IPS-18a (cell line): ENCODE results near the gene MAP3K4.
"Not testable (repeated sequence)": the region's sequence is repeated elsewhere in the genome, so short reads cannot be mapped to it uniquely, and the experiment has no call there.

ENCODE experiments used
- H3K27ac ChIP-seq: one replicate; pipeline ENCODE4 v1.5.1; 2013; ENCODE audit warnings: low read length
- H3K27me3 ChIP-seq: one replicate; pipeline ENCODE4 v1.6.1; 2013; ENCODE audit warnings: mild to moderate bottlenecking, low read length; ENCODE audit not compliant: control insufficient read depth, insufficient read depth
- H3K36me3 ChIP-seq: one replicate; pipeline ENCODE4 v1.6.1; 2013; ENCODE audit warnings: low read depth, low read length; ENCODE audit not compliant: control insufficient read depth
- H3K4me1 ChIP-seq: one replicate; pipeline ENCODE4 v1.6.1; 2013; ENCODE audit warnings: low read depth, low read length; ENCODE audit not compliant: control insufficient read depth
- H3K4me3 ChIP-seq: one replicate; pipeline ENCODE4 v1.5.1; 2013; ENCODE audit warnings: low read length
- H3K9ac ChIP-seq: one replicate; pipeline ENCODE4 v1.6.1; 2013; ENCODE audit warnings: mild to moderate bottlenecking, low read length, moderate library complexity
- H3K9me3 ChIP-seq: one replicate; pipeline ENCODE4 v1.6.1; 2013; ENCODE audit warnings: low read depth, low read length; ENCODE audit not compliant: control insufficient read depth

MAP3K4 gene

DNA sequence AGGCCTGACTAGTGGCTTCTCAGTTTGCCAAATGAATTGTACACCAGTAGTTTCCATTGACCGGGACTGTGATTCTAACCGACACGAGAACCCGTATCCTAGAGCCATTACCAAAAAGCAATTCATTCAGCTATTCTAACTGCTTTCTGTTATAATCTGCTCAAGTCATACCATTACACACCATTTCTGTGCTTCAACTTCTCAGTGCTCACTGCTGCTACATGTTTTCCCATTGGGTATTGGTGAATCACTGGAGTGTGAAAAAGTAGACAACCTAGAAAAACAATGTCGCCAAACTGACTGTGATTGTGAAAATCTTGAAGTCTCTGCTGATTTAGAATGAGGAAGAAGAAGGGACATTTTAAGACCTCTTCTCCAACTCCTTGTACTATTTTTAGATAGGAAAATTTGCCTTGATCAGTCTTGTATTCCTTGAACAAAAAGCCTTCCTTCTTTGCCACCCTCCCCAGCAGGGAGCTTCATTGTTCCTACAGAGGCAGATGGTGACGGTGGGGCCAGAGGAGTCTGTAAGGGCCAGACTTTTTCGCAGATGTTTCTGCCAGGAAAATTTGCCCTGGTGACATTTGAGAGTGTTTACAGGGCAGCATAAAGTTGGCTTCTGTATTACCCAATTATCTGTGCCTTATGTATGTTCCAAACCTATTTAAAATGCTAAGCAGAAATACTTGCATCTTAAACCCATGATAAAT lies 31.7 kb upstream of the MAP3K4 start:
- H3K27me3 ChIP-seq, result no peaks in the 10 kb centered on the region
- no peak overlapping the region for H3K27ac ChIP-seq
- H3K9me3 ChIP-seq, result no peaks in the 10 kb centered on the region

DNA sequence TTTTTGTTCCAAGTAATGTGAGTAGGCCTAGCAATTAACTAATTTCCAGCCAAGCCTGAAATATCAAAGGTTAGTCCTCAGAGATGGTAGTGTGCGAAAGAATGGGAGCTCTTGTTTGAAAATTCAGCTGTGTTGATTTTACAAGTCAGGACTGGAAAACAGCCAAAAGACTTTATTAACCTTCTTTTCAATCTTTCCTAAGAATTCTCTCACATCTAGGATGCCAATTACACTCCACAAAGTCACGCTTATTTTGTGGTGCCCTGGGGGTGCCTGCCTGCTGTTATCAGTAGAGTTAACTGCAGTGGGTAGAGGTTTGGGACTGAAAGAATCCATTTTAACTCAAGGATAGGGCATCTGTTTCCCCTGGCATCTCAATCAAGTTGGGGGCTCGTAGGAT lies 30.7 kb upstream of the MAP3K4 start:
- Histone ChIP-seq H3K4me1 (peaks cover 10% of the 10 kb centered on the region), H3K27me3 (no peaks in the 10 kb centered on the region), H3K36me3 (no peaks in the 10 kb centered on the region), H3K27ac (no peak overlapping the region), H3K4me3 (no peak overlapping the region), H3K9ac (no peak overlapping the region), H3K9me3 (no peaks in the 10 kb centered on the region)

More for the DNA sequence above, 31.7 kb upstream of the MAP3K4 start:
- Histone ChIP-seq H3K4me1 (peaks cover 10% of the 10 kb centered on the region), H3K4me3 (no peak overlapping the region), H3K36me3 (no peaks in the 10 kb centered on the region), H3K9ac (no peak overlapping the region)

DNA sequence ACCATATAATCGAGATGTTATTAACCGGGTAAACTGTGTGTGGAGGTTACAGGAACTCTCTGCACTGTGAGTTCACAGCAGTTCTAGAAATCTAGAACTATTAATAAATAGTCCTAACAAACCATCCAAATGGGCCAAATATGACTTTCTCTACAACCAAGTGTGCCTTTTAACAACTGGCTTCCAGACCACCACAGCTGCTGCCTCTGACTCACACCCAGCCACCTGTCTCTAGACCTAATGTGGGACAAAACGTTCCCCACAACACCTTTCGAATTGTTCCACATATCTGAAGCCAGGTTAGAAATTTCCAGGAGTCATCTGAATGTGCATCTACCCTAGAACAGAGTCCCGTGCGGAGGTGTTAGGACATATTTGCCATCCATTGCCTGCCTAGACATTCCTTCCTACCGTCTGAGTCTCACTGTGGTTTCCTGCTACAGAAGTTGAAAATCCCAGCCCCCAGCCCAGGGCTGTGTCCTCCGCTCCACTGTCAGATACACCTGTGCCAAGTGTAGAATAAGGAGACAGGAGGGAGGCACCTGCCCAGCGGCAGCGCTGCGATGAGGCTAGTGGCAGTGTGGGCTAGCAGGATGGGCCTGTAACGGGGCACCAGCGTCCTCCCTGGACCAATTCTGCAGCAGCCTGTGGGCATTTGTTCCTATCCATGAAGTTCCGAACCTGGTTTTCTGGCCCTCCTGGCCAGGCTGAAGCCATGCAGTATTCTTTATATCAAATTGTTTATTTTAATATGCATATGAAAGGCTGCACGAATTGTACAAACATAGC lies 28.5 kb upstream of the MAP3K4 start:
- Histone ChIP-seq H3K4me1 (peaks cover 10% of the 10 kb centered on the region), H3K27ac (no peak overlapping the region)

DNA sequence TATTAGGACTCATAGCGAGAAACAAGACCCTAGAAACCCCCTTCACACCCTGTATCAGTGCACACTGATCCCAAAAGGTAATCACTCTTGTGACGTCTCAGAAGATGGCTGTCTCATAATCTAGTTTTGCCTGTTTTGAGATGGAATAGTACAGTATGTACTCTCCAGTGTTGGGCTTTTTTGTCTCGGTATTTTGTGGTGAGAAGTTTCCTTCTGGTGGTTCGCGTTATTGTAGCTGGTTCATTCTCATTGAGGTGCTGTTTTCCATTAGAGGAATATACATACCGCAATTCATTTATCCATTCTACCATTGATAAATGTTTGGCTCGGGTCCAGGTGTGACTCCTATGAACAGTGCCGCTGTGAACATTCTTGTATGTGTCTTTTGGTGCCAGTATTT lies 27.9 kb upstream of the MAP3K4 start:
- H3K9ac ChIP-seq, result no peak overlapping the region
- no peaks in the 10 kb centered on the region for H3K9me3 ChIP-seq
- no peaks in the 10 kb centered on the region for H3K27me3 ChIP-seq
- H3K36me3 ChIP-seq, result no peaks in the 10 kb centered on the region
- H3K4me3 ChIP-seq, result no peak overlapping the region
- H3K27ac ChIP-seq, result no peak overlapping the region
- H3K4me1 ChIP-seq, result peaks cover 10% of the 10 kb centered on the region

More for the DNA sequence above, 28.5 kb upstream of the MAP3K4 start:
- Histone ChIP-seq H3K9ac (no peak overlapping the region), H3K36me3 (no peaks in the 10 kb centered on the region), H3K9me3 (no peaks in the 10 kb centered on the region), H3K4me3 (no peak overlapping the region), H3K27me3 (no peaks in the 10 kb centered on the region)

DNA sequence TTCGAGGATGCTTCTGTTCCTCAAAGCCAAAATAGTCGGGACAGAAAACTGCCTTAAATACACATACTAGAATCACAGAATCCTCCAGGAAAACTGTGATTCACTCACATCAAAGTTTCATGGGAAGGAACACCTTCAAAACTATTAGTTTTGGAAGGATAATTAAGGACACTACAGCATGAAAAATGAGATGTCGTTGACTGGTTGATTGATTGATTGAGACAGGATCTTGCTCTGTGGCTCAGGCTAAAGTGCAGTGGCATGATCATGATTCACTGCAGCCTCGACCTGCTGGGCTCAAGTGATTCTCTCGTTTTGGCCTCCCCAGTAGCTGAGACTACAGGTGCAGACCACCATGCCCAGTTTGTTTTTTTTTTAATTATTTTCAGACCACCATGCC lies 25.7 kb upstream of the MAP3K4 start:
- H3K4me3 ChIP-seq, result no peak overlapping the region
- H3K4me1 ChIP-seq, result no peaks in the 10 kb centered on the region
- no peaks in the 10 kb centered on the region for H3K9me3 ChIP-seq
- H3K9ac ChIP-seq, result no peak overlapping the region
- no peak overlapping the region for H3K27ac ChIP-seq
- H3K27me3 ChIP-seq, result no peaks in the 10 kb centered on the region
- H3K36me3 ChIP-seq, result no peaks in the 10 kb centered on the region

DNA sequence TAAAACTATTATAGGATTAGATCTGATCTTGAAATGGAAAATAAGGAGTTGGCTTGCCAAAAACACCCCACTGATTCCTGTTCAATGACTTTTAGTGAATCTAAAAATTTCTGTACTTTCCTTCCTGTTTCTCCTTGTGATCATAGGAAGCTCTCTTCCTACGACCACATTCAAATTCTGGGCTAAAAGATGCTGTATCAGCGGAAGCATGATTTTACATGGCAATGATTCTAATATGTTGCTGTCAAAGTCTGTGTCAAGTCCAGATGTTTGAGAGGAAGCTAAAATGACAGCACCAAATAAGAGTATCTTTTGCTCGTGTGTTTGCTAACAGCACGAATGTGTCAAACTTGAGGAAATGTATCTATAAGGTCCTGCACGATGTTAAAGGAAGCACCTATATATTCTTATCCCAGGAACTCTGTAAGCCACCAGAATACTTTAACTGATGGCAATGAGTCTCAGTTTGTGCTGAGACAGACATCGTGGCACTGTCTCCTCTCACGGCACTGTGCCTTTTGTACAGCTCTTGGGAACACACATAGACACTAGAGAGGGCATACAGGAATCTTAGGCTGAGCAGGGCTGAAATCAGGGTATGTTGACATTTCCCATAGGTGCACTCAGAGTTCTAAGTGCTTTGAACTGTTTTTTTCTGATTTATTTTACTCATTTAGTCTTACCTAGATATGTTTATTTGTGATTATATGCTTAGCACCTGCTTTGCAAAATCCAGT lies 24.9 kb upstream of the MAP3K4 start:
- Histone ChIP-seq H3K27ac (no peak overlapping the region), H3K9me3 (no peaks in the 10 kb centered on the region), H3K36me3 (no peaks in the 10 kb centered on the region), H3K27me3 (no peaks in the 10 kb centered on the region), H3K4me3 (no peak overlapping the region), H3K9ac (no peak overlapping the region), H3K4me1 (no peaks in the 10 kb centered on the region)

DNA sequence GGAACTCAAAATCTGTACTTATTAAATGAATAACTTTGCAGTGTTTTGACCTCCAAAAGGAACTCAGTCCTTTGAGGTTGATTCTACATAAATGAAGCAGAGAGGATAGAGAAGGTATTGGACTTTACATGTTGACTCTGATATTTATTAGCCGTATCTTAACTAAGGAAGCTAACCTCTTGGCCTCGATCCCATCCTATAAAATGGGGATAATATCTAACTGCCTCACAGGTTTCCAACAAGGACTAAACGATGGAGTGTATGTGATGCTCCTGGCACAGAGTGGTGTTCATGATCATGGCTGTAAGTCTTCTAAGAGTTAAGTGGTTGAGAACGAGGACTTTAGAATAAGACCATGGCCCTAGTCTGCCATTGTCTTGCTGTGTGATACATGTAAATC lies 24.2 kb upstream of the MAP3K4 start:
- no peaks in the 10 kb centered on the region for H3K4me1 ChIP-seq
- H3K4me3 ChIP-seq, result no peak overlapping the region
- H3K27ac ChIP-seq, result no peak overlapping the region
- no peaks in the 10 kb centered on the region for H3K36me3 ChIP-seq
- no peaks in the 10 kb centered on the region for H3K9me3 ChIP-seq
- H3K27me3 ChIP-seq, result no peaks in the 10 kb centered on the region
- no peak overlapping the region for H3K9ac ChIP-seq

DNA sequence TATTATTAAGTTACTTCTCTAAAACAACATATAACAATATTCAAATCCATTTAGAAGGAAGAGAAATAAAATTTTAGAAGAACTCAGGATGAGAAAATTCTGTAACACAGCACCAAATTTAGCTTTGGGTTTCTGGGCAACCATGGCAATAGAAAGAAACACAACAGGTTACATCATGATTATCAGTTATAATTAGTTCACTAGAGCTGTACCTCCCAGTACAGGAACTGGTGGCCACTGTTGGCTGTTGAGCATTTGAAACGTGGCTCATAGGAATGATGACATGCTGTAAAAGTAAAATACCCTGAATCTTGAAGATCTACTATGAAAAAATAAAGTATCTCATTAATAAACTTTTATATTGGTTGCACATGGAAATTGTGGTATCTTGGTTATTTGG lies 23.7 kb upstream of the MAP3K4 start:
- H3K27ac ChIP-seq, result no peak overlapping the region
- no peak overlapping the region for H3K9ac ChIP-seq
- H3K9me3 ChIP-seq, result no peaks in the 10 kb centered on the region
- no peak overlapping the region for H3K4me3 ChIP-seq
- no peaks in the 10 kb centered on the region for H3K36me3 ChIP-seq
- no peaks in the 10 kb centered on the region for H3K27me3 ChIP-seq
- H3K4me1 ChIP-seq, result no peaks in the 10 kb centered on the region

DNA sequence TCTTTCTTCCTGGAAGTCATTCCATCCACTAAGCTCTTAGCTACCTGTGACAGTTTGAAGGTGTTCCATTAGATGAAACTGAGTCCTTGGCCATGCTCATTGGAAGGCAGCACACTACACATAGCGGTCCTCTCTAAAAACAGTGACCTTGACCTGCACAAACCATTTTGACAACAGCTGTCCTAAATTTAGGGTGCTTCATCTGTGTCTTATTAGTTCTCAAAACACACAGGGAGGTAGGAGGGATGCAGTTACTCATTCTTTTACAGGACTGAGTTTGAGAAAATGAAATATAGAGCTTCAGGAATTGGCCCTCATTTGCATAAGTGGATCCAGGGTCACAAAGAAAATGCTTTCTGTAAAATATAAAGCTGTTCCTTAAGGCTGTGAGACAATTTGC lies 20.4 kb upstream of the MAP3K4 start:
- no peak overlapping the region for H3K9ac ChIP-seq
- peaks cover 4% of the 10 kb centered on the region for H3K4me1 ChIP-seq
- H3K36me3 ChIP-seq, result no peaks in the 10 kb centered on the region
- no peak overlapping the region for H3K4me3 ChIP-seq
- no peaks in the 10 kb centered on the region for H3K27me3 ChIP-seq
- no peaks in the 10 kb centered on the region for H3K9me3 ChIP-seq
- H3K27ac ChIP-seq, result no peak overlapping the region

DNA sequence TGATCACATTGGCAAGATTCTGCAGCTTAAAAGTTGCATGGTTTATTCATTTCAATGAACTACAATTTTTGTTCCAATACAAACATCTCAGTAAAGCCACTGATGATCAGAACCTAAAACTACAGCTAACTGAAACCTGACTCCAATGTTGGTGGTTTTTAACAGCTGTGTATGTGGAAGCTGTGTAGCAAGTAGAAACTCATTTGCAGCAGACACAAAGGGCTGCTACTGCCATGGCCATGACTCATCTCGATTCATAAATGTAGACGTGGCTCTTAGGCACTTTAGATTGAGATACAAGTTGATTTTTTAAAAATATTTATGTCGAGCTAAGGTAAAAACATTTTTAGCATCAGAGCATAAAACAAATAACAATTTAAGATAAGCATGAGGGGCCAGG lies 19.5 kb upstream of the MAP3K4 start:
- Histone ChIP-seq H3K9me3 (no peaks in the 10 kb centered on the region), H3K4me3 (no peak overlapping the region), H3K9ac (no peak overlapping the region), H3K27ac (no peak overlapping the region), H3K4me1 (peaks cover 6% of the 10 kb centered on the region), H3K36me3 (no peaks in the 10 kb centered on the region), H3K27me3 (no peaks in the 10 kb centered on the region)

DNA sequence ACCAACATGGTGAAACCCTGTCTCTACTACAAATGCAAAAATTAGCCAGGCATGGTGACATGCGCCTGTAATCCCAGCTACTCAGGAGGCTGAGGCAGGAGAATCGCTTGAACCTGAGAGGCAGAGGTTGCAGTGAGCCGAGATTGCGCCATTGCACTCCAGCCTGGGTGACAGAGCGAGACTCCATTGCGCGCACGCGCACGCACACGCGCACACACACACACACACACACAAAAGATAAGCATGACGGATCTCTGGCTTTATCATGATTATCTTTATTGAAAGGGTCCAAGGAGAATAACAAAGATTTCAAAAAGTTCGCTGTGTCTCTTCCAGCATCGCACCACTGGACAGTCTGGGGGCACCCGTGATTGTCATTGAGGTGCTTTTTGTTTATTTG lies 19.0 kb upstream of the MAP3K4 start:
- H3K9me3 ChIP-seq, H3K27ac ChIP-seq, H3K9ac ChIP-seq, H3K4me3 ChIP-seq, H3K4me1 ChIP-seq, H3K36me3 ChIP-seq, H3K27me3 ChIP-seq: not testable (repeated sequence)
